Transverse colon (tissue), 4 donors: ENCODE results near the gene CHAD. TPM values are rescaled to one million over a fixed set of nuclear protein-coding genes. Genes with fewer than 3 reads are reported as not detected.

Experiments
- DNase-seq: peaks from one replicate; pipeline ENCODE4 v3.0.0-alpha.2; 2019
- H3K27ac ChIP-seq, 4 donors: fragments of 200-600 bp; sonication (generic); 2 replicates each; pipeline ENCODE4 v1.5.1; 2016 to 2018; ENCODE audit warnings: inconsistent platforms in 4 of 4
- H3K27me3 ChIP-seq: fragments of 200-600 bp; sonication (generic); 2 replicates; pipeline ENCODE4 v1.5.1; 2017; ENCODE audit warnings: inconsistent platforms
- H3K36me3 ChIP-seq, 4 donors: fragments of 200-600 bp; sonication (generic); 2 replicates each; pipeline ENCODE4 v1.5.1; 2017 to 2019; ENCODE audit warnings: inconsistent platforms in 4 of 4
- H3K4me1 ChIP-seq, 4 donors: fragments of 200-600 bp; sonication (generic); 2 replicates each; pipeline ENCODE4 v1.5.1; 2017 to 2020; ENCODE audit warnings: inconsistent platforms in 4 of 4
- H3K4me3 ChIP-seq, 4 donors: fragments of 200-600 bp; sonication (generic); 1 replicate in 1 of 4; 2 replicates in 3 of 4; pipeline versions ENCODE4 v1.5.1 to v1.6.1; 2017 to 2019; ENCODE audit warnings: inconsistent platforms in 4 of 4
- H3K9me3 ChIP-seq, 2 donors: fragments of 200-600 bp; sonication (generic); 2 replicates each; pipeline ENCODE4 v1.5.1; 2017 to 2019; ENCODE audit warnings: inconsistent platforms in 2 of 2
- EP300 ChIP-seq: sonication (generic); formaldehyde crosslinking; IDR thresholded peaks from one replicate; pipeline ENCODE4 v1.6.1; 2017; ENCODE audit warnings: antibody characterized with exemption, low read depth
- POLR2A ChIP-seq: fragments of 450-650 bp; IDR thresholded peaks from one replicate; pipeline ENCODE4 v1.6.1; 2016; ENCODE audit warnings: antibody characterized with exemption, mild to moderate bottlenecking, moderate library complexity
- POLR2AphosphoS5 ChIP-seq, 3 donors: sonication (generic); formaldehyde crosslinking; IDR thresholded peaks; one replicate each; pipeline ENCODE4 v1.6.1; 2016; ENCODE audit warnings: antibody characterized with exemption in 3 of 3
- WGBS, 2 donors: methylation state at CpG; one replicate each; pipeline ENCODE4 v1.1.5; 2018; ENCODE audit warnings: low coverage in 1 of 2; 5-methylcytosine and 5-hydroxymethylcytosine counted together
- in situ Hi-C, 4 donors: fragments of 200-750 bp; cut with MboI; loops; one replicate each; pipeline versions ENCODE4 v1.15.0 to v1.15.1; 2017; ENCODE audit warnings: low sequenced_read_pairs in 3 of 4, low pct_ligation_motif_present in 1 of 4, low pct_unique_long_range_greater_than_20kb in 1 of 4
- intact Hi-C: fragments of 100-400 bp; cut with DNase I; formaldehyde crosslinking; loops from one replicate; pipeline ENCODE4 v1.15.1; 2023; ENCODE audit warnings: low total_unique reads
- total RNA-seq, 4 donors: library from RNA; depleted of rRNA; stranded (reverse); fragments of >200 nt; gene quantifications; one replicate each; pipeline ENCODE4 v1.1.0, GENCODE V29; 2016
- TF ChIP-seq, protein P1 (sequence below), 5 experiments: fragments of 200-600 bp in 3 of 5; fragments of 450-650 bp in 2 of 5; sonication (generic) in 3 of 5; IDR thresholded peaks; 1 replicate in 2 of 5; 2 replicates in 3 of 5; pipeline ENCODE4 v1.5.1; 2016 to 2017; ENCODE audit warnings: antibody characterized with exemption in 5 of 5, inconsistent platforms in 3 of 5, mild to moderate bottlenecking in 2 of 5, moderate library complexity in 1 of 5

Gene CHAD, protein sequence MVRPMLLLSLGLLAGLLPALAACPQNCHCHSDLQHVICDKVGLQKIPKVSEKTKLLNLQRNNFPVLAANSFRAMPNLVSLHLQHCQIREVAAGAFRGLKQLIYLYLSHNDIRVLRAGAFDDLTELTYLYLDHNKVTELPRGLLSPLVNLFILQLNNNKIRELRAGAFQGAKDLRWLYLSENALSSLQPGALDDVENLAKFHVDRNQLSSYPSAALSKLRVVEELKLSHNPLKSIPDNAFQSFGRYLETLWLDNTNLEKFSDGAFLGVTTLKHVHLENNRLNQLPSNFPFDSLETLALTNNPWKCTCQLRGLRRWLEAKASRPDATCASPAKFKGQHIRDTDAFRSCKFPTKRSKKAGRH
- 10 to 100 TPM in 3 of 4 donors, 1 to 10 TPM in 1; 9.6 to 59.8 (median 19.7) TPM for total RNA-seq

DNA sequence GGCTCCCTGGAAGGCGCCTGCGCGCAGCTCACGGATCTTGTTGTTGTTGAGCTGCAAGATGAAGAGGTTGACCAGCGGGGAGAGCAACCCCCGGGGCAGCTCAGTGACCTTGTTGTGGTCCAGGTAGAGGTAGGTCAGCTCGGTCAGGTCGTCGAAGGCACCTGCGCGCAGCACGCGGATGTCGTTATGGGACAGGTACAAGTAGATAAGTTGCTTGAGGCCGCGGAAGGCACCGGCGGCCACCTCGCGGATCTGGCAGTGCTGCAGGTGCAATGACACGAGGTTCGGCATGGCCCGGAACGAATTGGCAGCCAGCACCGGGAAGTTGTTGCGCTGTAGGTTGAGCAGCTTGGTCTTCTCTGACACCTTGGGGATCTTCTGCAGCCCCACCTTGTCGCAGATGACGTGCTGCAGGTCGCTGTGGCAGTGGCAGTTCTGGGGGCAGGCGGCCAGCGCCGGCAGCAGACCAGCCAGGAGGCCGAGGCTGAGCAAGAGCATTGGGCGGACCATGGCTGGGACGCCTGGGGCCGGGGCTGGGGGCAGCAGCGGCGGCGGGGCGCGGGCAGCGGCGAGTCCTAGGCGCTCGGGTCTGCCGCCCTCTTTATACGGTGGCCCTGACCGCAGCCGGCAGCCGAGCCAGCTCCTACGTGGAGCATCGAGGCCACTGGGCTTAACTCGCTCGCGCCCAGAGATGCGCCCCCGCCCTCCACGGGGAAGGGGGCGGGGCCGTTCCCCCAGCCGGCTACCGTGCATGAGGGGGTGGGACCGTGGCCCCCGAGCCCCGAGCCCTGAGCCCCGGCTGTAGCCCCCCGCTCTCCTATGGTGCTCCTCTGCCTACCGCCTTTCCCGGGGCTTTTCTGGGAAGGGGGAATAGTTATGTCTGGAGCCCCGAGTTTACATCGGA lies at the start of gene CHAD:
CHAD (minus strand) TSS at position 577 of the 904 bp plus-strand sequence; CDS start at position 510, 67 bp downstream.
- H3K4me3 ChIP-seq: peak within 1 kb of the TSS in 2 of 4 donors; percentile 11 to 36
- peak within 1 kb of the TSS; percentile 79 to 86 (median 84) for H3K27ac ChIP-seq
- peaks cover 17% of the 10 kb centered on the region for H3K27me3 ChIP-seq
- TF ChIP-seq POLR2AphosphoS5 (IDR thresholded peaks at IDR 0.05) (no peak), EP300 (no peak), POLR2A (no peak)
- TF ChIP-seq, protein P1, sequence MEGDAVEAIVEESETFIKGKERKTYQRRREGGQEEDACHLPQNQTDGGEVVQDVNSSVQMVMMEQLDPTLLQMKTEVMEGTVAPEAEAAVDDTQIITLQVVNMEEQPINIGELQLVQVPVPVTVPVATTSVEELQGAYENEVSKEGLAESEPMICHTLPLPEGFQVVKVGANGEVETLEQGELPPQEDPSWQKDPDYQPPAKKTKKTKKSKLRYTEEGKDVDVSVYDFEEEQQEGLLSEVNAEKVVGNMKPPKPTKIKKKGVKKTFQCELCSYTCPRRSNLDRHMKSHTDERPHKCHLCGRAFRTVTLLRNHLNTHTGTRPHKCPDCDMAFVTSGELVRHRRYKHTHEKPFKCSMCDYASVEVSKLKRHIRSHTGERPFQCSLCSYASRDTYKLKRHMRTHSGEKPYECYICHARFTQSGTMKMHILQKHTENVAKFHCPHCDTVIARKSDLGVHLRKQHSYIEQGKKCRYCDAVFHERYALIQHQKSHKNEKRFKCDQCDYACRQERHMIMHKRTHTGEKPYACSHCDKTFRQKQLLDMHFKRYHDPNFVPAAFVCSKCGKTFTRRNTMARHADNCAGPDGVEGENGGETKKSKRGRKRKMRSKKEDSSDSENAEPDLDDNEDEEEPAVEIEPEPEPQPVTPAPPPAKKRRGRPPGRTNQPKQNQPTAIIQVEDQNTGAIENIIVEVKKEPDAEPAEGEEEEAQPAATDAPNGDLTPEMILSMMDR (IDR thresholded peaks at IDR 0.05): no peak
- H3K36me3 ChIP-seq: no peaks in the 10 kb centered on the region
- H3K4me1 ChIP-seq: peaks cover 27 to 49% (median 43%) of the 10 kb centered on the region in 4 donors
- in situ Hi-C loops: no loop called here
- H3K9me3 ChIP-seq: no peaks in the 10 kb centered on the region
- WGBS, 2 donors: 48% methylated on average over 71 of the region's 71 CpGs; no CpG with 5 or more reads in 1 of the 2 donors
- intact Hi-C loops: no loop called here
- no peak for DNase-seq

DNA sequence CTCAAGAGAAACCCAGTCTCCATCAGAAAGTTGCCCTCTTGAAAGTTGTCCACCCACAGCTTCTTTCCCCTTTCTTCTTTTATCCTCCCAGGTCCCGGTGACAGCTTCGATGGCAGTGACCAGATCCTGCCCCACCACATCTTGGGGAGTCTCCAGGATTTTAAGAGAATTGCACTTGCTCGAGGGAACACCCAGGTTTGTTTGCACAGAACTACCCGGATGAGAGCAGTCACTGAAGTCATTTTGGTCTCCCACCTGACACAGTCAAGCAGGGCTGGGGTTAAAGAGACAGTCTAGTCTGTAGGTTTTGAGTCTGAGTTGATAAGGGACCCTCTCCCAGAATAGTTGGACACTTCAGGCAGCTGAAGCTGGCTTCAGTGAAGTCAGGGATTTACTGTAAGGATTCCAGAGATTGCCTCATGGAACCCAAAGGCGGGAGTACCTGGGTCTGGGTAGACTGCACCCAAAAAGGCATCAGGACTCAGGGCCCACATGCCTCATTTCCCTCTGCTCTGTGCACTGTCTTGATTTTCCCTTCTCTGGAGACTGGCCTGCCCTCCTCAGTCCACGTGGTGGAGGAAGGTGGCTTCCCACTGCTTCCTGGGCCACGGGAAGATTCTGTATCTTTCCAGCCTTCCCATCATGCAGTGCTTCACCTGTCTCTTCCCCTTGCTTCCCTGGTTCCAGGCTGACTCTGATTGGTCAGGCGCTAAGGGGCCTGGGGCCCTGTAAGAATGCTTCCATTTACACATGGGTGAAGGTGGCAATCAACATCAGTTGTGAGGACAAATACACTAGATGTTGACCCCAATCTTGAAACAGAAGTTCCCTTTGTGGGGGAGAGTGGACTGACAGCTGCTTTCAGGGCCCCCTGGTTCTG lies 49.1 kb upstream of the CHAD start:
- no peaks in the 10 kb centered on the region for H3K27me3 ChIP-seq
- H3K4me1 ChIP-seq: peaks cover 0 to 18% (median under 1%) of the 10 kb centered on the region in 4 donors
- DNase-seq: no peak
- intact Hi-C loops (no loop called here), in situ Hi-C loops (no loop called here)
- no peaks in the 10 kb centered on the region for H3K9me3 ChIP-seq
- TF ChIP-seq POLR2AphosphoS5 (IDR thresholded peaks at IDR 0.05): no peak
- H3K27ac ChIP-seq: peak overlapping the region in 2 of 4 donors; percentile 26 to 37
- no peaks in the 10 kb centered on the region for H3K36me3 ChIP-seq
- no peak overlapping the region for H3K4me3 ChIP-seq
- WGBS, 2 donors: 71% methylated on average over 8 of the region's 8 CpGs; no CpG with 5 or more reads in 1 of the 2 donors

DNA sequence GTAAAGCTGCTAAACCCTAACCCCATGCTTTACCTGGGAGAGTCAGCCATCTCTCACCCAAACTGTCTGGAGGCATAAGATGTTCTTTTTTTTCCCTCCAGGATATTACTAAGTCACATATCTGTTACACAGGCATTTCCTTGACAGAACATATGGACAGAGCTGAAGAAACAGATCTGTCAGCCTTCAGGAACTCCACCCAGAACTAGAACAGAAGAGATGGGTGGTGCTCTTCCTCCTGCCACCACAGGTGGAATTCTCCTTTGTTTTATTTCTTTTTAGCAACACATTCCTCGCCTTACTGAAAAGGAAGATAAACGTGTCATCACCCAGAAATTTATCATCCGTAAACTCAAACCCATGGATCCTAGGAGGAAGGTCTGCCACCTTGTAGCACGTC lies 48.3 kb upstream of the CHAD start:
- intact Hi-C loops: no loop called here
- no peaks in the 10 kb centered on the region for H3K9me3 ChIP-seq
- WGBS, 2 donors: 57 to 72% methylated on average over 1 to 4 of the region's 4 CpGs
- H3K27me3 ChIP-seq: no peaks in the 10 kb centered on the region
- peaks cover 0 to 22% (median 2%) of the 10 kb centered on the region in 4 donors for H3K4me1 ChIP-seq
- H3K4me3 ChIP-seq: no peak overlapping the region
- H3K36me3 ChIP-seq: no peaks in the 10 kb centered on the region
- DNase-seq: no peak
- in situ Hi-C loops: no loop called here
- H3K27ac ChIP-seq: peak overlapping the region in 2 of 4 donors; percentile 26 to 32
- TF ChIP-seq POLR2A: no peak
- TF ChIP-seq POLR2AphosphoS5 (IDR thresholded peaks at IDR 0.05): no peak
- TF ChIP-seq, protein P1 (IDR thresholded peaks at IDR 0.05): peak in 1 of 5 experiments; percentile 10
- no peak for TF ChIP-seq EP300

DNA sequence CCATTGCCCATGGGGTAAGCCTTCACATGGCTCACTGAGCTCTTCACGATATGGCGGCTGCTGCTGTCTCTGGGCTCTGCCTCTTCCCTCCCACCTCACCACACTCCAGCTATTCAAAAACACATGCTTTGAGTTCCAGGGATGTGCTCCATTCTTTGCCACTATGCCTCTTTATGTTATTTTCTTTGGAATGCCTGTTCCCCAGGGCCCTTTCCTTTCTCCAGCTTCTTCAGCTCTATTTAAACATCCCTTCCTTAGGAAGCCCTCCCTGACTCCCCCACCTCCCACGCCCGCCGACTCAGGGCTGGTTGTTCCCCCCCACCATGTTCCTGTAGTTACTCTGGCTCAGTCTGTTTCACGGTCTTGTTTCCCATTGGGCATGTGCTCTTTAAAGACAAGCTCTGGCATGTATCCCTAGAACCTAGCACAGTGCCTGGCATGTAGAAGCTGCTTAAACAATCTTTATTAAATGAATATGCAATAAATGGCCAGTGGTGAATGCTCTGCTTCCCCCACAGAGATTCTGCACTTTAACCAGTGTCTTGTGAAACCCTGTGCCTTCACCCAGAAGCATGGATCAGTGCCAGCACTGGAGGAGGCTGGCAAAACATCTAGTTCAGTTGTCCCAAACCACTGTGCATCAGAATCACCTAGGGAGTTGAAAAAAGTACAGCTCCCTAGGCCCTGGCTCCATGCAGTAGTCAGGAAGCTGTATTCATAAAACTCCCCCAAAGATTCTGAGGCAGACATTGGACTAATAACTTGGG lies 46.4 kb upstream of the CHAD start:
- no peak for DNase-seq
- no peaks in the 10 kb centered on the region for H3K27me3 ChIP-seq
- intact Hi-C loops (no loop called here), in situ Hi-C loops (no loop called here)
- no peaks in the 10 kb centered on the region for H3K36me3 ChIP-seq
- H3K4me3 ChIP-seq: no peak overlapping the region
- H3K9me3 ChIP-seq: no peaks in the 10 kb centered on the region
- peaks cover 0 to 22% (median 2%) of the 10 kb centered on the region in 4 donors for H3K4me1 ChIP-seq
- WGBS, 2 donors: 79% methylated on average over 6 of the region's 6 CpGs; no CpG with 5 or more reads in 1 of the 2 donors
- TF ChIP-seq POLR2A (no peak), POLR2AphosphoS5 (IDR thresholded peaks at IDR 0.05) (no peak), EP300 (no peak)
- TF ChIP-seq, protein P1 (IDR thresholded peaks at IDR 0.05): no peak
- H3K27ac ChIP-seq: peak overlapping the region in 1 of 4 donors; percentile 32
